Jurkat, Clone E6-1 (cell line): ENCODE data around the gene FAM210B. TPM values are rescaled to one million over a fixed set of nuclear protein-coding genes. Genes with fewer than 3 reads are reported as not detected.
"Not testable (repeated sequence)": the region's sequence is repeated elsewhere in the genome, so short reads cannot be mapped to it uniquely, and the experiment has no call there.

Experiments
- DNase-seq: peaks from one replicate; pipeline ENCODE4 v3.0.0-alpha.2; 2011; ENCODE audit warnings: low read depth, low spot score
- H3K4me3 ChIP-seq: 2 replicates; pipeline ENCODE4 v1.5.1; 2011; ENCODE audit warnings: mild to moderate bottlenecking, low read length, control low read depth, moderate library complexity
- polyA plus RNA-seq: library from polyadenylated mRNA; unstranded; fragments of >200 nt; gene quantifications from one replicate; pipeline ENCODE4 v1.2.1, GENCODE V29; 2012; ENCODE audit warnings: missing spikeins; ENCODE audit not compliant: insufficient read length, insufficient read depth

Gene FAM210B, protein sequence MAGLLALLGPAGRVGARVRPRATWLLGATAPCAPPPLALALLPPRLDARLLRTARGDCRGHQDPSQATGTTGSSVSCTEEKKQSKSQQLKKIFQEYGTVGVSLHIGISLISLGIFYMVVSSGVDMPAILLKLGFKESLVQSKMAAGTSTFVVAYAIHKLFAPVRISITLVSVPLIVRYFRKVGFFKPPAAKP
- polyA plus RNA-seq: 6.3 TPM

DNA sequence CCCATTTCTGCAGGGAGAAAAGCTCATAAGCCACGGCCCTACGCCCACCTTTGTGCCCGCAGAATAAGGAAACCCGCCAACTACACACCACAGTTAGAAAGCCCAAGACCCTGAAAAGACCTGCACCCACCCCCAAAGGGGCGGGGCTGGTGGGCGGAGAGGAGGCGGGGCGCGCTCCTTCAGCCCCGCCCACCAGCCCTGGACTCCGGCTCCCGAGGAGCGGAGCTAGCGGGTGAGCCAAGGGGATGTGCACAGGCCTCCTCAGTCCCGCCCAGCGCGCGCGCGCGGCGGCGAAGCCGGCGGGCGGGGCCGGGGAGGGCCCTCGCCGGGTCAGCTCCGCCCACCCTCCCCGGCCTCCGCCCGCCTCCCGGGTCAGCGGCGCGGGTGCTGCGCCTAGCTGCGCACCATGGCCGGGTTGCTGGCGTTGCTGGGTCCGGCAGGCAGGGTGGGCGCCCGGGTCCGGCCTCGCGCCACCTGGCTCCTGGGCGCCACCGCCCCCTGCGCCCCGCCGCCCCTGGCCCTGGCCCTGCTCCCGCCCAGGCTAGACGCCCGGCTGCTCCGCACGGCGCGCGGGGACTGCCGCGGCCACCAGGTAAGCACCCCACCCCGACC lies at the start of gene FAM210B:
TSS of gene FAM210B (plus strand) at position 375 of the 612 bp plus-strand sequence. CDS start at position 407, 32 bp downstream.
- H3K4me3 ChIP-seq: peak within 1 kb of the TSS; percentile 54

DNA sequence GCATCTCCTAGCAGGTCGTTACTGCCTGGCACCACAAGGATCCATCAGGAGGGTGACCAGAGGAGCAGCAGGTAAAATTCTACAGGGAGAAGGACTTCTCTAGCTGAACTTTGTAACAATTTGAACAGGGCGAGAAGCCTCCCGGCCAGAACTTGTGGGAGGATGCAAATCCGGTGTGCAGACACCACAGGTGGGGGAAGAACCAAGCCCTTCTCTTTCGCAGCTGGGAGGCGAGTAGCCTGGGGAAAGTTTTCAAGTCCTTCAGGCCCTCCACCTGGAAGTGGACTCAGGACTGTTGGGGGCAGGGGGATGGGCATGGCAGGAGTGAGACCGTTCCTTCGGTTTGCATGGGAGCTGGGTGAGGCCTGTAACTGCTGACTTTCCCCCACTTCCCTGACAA lies 42.7 kb upstream of the FAM210B start:
- no peak overlapping the region for H3K4me3 ChIP-seq
- no peak for DNase-seq

More for the DNA sequence above, at the start of gene FAM210B:
- DNase-seq: peak; percentile 74

DNA sequence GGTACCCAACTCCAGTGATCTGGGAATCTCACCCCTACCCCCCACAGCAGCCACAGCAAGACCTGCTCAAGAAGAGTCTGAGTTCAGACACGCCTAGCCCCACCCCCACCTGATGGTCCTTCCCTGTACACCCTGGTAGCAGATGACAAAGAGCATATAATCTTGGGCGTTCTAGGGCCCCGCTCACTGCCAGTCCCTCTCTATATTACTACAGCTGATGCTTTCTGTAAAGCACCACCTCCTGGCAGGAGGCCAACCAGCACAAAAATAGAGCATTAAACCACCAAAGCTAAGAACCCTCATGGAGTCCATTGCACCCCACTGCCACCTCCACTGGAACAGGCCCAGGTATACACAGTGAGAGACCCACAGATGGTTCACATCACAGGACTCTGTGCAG lies 42.3 kb upstream of the FAM210B start:
- no peak for DNase-seq
- no peak overlapping the region for H3K4me3 ChIP-seq

DNA sequence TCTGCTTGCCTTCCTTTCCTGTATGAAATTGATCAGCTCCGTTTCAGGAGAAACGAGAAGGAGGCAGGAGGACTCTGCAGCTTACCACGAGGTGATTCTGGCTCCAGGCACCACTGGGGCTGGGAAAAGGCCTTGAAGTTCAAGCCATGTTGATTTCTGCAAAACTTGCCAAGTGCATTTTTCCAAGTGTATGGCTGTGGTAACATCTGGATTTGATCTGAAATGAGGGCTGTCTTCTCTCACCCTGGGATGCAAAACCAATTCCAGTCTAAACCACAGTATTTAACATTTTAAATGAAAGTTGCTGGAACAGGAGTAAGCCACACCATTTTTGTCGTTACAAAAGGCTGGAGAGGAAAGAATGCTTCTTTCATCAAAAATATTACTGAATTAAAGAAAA lies 36.1 kb upstream of the FAM210B start:
- no peak overlapping the region for H3K4me3 ChIP-seq
- no peak for DNase-seq

DNA sequence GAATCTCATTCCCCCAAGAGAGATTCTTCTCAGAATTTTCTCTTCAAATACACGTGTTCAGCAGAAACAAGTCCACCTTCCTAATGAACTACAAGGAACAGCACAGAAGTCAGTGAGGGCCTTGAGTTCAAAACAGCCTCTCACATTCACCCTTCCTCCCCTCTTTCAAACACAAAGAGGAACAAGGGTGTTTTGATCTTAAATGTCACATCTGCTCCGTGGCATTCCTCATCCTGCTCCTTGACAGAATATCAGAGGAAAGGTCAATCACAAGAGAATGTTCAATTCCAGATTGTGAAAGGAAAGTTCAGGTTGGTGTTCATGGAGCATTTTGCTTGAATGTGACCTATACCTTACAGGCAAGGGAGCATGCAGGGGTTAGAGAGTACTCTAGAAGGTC lies 35.6 kb upstream of the FAM210B start:
- H3K4me3 ChIP-seq: no peak overlapping the region

DNA sequence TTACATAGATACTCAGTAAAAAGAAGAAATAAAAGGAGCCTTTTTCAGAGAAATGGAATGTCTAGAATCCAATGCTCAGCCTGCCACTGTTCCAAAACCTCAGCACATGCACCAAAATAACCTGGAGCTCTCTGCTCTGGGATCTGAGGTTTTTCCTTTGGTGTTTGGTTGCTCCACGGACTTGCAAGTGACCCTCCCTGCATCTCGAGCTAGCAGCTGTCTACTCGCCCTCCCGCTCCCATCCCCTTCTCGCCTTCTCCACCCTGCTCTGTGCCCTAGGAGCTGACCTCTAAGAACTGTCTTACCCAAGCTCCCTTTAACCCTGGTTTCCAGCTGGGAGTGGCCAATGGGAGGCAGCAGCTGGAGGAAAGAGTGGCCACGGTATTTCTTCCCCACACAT lies 35.1 kb upstream of the FAM210B start:
- no peak for DNase-seq

More for the DNA sequence above, 35.6 kb upstream of the FAM210B start:
- DNase-seq: no peak

DNA sequence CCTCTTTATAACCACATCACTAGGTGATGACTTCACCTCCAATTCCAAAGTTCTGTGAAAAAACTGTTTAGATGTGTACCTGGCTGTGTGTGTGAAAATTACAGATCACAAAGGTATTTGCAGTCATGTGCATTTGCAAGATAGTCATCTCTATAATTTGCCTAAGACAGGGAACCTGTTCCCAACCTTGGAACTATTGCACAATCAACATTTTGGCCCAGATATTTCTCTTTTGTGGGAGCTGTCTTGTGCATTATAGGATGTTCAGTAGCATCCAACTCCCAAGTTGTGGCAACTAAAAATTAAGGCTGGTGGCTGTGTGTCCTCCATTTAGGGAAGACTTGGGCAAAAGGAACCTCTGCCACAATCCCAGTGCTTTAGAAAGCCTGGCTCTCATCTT lies 34.0 kb upstream of the FAM210B start:
- DNase-seq: no peak
- no peak overlapping the region for H3K4me3 ChIP-seq

More for the DNA sequence above, 35.1 kb upstream of the FAM210B start:
- no peak overlapping the region for H3K4me3 ChIP-seq

DNA sequence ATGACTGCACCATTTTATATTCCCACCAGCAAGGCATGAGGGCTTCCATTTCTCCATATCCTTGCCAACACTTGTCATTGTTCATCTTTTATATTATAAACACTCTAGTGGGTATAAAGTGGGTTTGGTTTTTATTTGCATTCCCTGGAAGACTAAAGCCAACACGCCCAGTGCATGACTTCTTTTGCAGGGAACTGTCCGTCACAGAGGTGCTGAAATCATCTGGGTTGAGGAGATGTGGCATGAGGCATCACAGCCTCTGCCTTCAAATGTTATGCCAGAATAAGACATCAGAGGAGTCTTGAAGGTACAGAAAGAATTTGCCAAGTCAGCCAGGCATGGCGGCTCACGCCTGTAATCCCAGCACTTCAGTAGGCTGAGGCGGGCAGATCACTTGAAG lies 29.9 kb upstream of the FAM210B start:
- peak; percentile 12 for DNase-seq
- no peak overlapping the region for H3K4me3 ChIP-seq

DNA sequence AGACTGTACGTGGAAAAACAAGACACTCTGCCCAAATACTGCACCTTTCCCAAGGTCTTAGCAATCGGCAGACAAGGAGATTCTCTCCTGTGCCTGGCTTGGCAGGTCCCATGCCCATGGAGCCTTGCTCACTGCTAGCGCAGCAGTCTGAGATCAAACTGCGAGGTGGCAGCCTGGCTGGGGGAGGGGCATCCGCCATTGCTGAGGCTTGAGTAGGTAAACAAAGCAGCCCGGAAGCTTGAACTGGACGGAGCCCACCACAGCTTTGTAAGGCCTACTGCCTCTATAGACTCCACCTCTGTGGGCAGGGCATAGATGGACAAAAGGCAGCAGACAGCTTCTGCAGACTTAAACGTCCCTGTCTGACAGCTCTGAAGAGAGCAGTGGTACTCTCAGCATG lies 22.1 kb upstream of the FAM210B start:
- DNase-seq, H3K4me3 ChIP-seq: not testable (repeated sequence)

DNA sequence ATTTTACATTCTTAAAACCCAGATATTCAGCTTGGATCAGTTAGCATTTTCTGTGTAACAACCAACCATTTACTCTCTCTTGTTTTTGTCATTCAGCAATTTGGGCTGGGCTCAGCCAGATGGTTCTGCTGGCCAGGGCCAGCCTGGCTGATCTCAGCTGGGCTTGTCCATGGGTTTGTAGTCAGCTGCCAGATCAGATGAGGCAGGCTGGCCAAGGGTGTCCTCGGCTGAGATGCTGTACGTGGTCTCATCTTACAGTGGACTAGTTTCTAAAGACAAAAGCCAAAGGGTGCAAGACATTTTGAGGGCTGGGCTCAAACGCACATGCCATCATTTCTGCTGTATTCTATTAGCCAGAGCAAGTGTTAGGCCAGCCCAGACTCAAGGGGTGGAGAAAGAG lies 16.0 kb upstream of the FAM210B start:
- H3K4me3 ChIP-seq: no peak overlapping the region
- no peak for DNase-seq

DNA sequence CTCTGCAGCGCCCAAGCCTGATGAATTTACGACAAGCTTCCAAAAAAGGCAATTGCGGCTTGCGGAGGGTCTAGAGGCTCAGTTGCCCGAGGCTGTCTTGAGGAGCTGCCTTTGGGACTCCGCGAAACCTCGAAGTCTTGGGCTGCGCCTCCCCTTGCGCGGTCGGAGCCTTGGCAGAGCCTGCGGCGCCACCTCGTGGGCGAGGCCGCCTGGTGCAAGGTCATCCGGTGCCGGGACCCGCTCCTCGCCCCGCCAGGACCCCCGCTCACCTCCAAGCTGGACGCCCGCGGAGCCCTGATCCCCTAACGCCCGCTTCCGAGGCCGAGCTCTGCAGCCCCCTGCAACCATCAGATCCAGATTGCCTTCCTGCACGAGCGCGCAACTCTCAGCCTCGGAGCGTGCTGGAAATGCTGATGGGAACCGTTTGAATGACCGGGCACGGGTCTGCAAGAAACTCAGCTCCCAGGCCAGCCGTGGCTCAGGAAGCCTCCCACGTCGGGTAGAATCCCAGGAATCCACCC lies 14.9 kb upstream of the FAM210B start:
- no peak overlapping the region for H3K4me3 ChIP-seq
- DNase-seq: peak; percentile 42

DNA sequence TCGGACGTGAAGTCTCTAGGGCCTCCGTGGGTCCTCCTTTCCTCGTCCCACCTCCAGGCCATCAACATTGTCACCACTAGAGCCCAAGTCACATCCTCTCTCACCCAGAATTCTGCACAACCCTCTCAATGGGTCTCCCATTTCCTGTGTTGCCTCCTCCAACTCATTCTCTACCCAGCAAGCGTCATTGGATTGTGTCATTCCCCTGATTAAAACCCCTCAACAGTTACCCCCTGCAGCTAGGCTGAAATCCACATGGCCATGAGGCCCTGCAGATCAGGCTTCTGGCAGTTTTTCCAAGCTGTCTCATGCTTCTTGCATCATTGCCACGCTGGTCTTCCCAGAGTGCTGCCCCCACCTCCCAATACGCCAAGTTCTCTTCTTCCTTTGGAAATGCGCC lies 12.9 kb upstream of the FAM210B start:
- no peak overlapping the region for H3K4me3 ChIP-seq
- no peak for DNase-seq

DNA sequence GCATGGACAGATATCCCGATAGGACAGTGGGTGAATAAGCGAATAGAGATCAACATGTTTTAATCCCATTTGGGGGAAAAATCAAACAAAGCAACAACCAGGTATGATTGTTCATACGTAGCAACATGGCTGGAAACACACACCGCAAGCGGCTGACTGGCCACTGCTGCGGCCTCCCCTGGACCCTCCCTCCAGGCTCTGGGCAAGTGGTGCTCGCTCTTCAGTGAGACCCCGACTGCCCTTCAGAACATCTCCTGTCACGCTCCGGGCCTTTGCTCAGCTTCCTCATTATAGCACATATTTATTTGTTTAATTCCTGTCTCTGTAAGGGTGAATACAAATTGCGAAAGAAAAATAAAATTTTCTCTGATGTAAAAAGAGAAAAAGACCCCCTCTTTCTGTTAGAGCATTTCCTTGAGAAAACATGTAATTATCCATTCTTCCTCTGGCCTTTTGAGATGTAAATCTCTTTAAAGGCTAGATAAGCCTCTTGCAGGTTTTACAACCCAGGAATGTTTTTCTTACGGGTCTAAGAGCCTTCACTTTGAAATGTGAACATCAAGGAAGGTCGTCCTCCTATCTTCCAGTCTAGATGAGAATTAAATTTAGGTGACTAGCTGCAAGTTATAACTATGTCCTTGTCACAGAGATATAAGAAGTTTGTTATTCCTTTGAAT lies 11.0 kb upstream of the FAM210B start:
- no peak overlapping the region for H3K4me3 ChIP-seq
- DNase-seq: no peak

DNA sequence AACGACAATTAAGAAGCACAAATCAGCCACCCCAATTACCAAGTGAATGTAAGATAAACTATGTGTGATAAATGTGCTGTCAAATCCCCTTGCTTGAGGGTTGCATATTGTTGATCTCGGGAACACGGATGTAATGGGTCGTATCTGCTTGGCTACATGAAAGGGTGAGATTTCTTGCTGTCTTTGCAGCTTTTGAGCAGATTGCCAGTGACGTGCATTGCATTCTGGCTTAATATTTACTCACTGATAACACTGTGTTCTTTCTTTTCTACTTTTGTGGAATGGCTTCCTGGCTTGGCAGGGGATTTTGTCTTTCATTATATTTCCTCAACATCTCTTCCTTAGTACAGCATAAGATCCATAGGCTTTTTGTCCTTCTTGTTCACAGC lies 10.5 kb upstream of the FAM210B start:
- no peak for DNase-seq
- no peak overlapping the region for H3K4me3 ChIP-seq

DNA sequence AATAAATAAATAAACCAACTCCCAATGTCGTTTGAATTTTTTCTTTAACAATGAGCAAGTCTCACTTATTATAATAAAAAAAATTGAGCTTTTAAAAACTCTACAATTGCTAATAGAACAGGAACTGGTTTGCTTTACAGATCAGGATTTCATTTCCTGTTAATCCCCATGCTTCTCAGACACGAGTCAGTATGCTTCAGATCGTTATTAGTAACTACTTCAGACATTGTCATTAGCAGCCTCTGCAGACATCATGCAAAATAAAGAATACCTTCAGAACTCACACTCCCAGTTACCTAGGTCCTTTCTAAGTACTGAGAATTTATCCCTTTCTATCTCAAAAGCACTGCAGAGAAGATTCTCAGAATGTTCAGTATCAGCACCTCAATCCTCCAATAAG lies 10.0 kb upstream of the FAM210B start:
- DNase-seq: no peak

DNA sequence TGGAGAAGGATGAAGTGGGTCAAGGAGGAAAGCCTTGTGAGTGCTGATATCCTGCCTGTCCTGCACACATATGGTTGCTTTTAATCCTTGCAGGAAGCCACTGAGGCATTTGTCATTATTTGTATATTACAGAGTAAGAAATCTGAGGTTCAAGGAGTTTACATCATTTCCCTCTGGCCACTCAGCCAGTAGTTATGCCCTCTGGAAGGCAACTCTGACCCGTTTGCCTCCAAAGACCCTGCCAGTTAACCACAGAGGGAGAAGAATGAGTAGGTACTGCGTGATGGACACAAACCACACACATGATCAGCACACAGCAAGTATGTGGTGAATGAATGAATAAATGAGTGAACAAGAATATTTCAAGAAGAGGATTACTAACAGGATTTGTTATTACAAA lies 7.9 kb upstream of the FAM210B start:
- no peak for DNase-seq
- no peak overlapping the region for H3K4me3 ChIP-seq

More for the DNA sequence above, 10.0 kb upstream of the FAM210B start:
- no peak overlapping the region for H3K4me3 ChIP-seq

DNA sequence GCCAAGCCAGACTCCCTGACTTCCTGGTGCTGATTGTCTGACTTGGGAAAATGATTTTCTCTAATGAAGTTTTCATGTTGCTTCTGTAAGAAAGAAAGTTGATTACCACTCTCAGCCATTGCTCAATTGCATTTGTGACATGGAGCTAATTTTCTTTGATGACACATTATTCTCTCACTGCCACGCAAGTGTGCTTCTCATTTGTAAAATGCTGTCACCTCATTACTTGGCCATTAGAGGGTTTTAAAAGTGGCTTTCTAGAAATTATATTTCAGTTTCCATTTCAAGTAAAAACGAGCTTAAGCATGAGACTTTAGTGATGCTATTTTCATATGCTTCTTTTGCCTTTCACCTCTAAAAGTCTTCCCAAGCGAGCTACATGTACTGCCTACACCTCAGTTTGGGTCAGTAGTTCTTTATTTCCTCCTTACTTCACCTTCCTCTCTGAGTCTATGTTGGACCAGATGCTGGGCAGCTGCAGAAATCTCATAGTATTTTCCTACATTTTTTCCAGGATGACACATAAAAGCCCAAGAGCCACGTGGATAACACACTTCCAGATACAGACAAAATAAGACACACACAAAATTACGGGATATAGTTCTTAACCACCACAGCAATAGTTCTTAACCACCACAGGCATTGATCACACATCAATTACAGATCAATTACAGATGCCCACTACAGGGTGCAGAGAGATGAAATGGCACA lies 6.3 kb upstream of the FAM210B start:
- no peak for DNase-seq
- H3K4me3 ChIP-seq: no peak overlapping the region

DNA sequence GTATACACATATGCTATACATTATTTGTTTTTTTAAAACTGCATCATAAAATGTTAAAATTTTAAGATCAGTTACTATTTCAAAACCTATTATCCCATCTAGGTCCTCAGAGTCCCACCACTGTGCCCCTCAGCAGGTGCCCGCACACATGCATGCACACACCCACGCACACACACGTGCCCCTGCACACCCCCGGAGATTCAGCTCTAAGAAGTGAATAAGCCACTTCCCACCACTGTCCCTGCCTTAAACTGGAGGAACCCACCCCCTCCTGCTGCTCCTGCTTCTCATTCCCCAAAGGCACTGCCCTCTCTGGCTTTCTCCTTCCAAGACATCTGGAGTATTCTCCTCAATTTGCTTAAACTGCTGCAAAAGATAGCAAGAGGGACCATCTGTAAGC lies 5.4 kb upstream of the FAM210B start:
- DNase-seq: no peak
- H3K4me3 ChIP-seq: no peak overlapping the region

DNA sequence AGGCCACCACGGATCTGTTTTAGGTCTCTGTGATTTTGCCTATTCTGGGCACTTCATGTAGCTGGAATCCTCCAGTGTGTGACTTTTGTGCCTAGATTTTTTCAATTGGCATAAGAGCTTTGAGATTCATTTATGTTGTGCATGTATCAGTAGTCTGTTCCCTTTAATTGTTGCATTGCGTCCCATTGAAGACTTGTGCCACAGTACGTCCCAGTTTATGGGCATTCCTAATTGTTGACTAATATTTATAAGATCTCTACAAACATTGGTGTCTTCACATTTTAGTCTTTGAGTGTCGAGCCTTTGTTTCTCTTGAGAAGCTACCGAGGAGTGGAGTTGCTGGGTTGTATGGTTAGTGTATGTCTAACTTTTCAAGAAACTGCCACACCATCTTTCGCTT lies 704 bp upstream of the FAM210B start:
- H3K4me3 ChIP-seq: peak overlapping the region; percentile 32; the same call in 1 of the 2 replicates
- no peak for DNase-seq
